ENCODE results near the gene IMPDH2.
A peak's percentile ranks its signal among the peaks of the same experiment; 100 is the strongest.

IMPDH2 gene

GRCh38 chr3:49029563-49029884, 326 bp upstream of the IMPDH2 start:
- Histone ChIP-seq H3K4me3 (ENCODE audit: low read depth, low read length) (no peak overlapping the region; the same call in 1 of the 2 replicates), H3K36me3 (ENCODE audit: control insufficient read depth in 2 of 2, insufficient read depth in 1 of 2, low read length in 2 of 2) (peaks cover 5 to 88% of the 10 kb centered on the region in 2 experiments; a peak in 2 of 3 replicates), H3K27ac (ENCODE audit: extremely low read depth, low read depth, low read length) (no peak overlapping the region), H3K4me1 (ENCODE audit: control insufficient read depth, insufficient read depth, low read length) (no peaks in the 10 kb centered on the region), H3K9me3 (ENCODE audit: control insufficient read depth, insufficient read depth, low read depth, low read length) (no peaks in the 10 kb centered on the region)
- no peak for TF ChIP-seq ZNF426 (tag by site-specific recombination; IDR thresholded peaks at IDR 0.05)
- no peak for TF ChIP-seq HIC1 (tag by site-specific recombination; IDR thresholded peaks at IDR 0.05)
- TF ChIP-seq CTCF (tag by site-specific recombination; IDR thresholded peaks at IDR 0.05), result no peak
- no peak for TF ChIP-seq GLI2 (tag by site-specific recombination; IDR thresholded peaks at IDR 0.05; ENCODE audit: borderline replicate concordance, low read depth)
- no peak for TF ChIP-seq INSM2 (tag by site-specific recombination; IDR thresholded peaks at IDR 0.05)
- no peak for TF ChIP-seq ZNF148 (tag by site-specific recombination; IDR thresholded peaks at IDR 0.05; ENCODE audit: borderline replicate concordance)
- no peak for TF ChIP-seq ZNF701 (tag by site-specific recombination; IDR thresholded peaks at IDR 0.05)
- no peak for TF ChIP-seq ZNF624 (tag by site-specific recombination; IDR thresholded peaks at IDR 0.05)
- TF ChIP-seq HOXD13 (CRISPR knock-in tag; IDR thresholded peaks at IDR 0.05; ENCODE audit: borderline replicate concordance), result no peak
- no peak for TF ChIP-seq ZNF580 (tag by site-specific recombination; IDR thresholded peaks at IDR 0.05)
- no peak for TF ChIP-seq ZFP41 (tag by site-specific recombination; IDR thresholded peaks at IDR 0.05; ENCODE audit: borderline replicate concordance)
- TF ChIP-seq ZNF248 (tag by site-specific recombination; IDR thresholded peaks at IDR 0.05), result no peak
- TF ChIP-seq ZEB2 (tag by site-specific recombination; IDR thresholded peaks at IDR 0.05), result 0 out of 2 replicates have a peak, but pooled peaks have one; percentile 4
- no peak for TF ChIP-seq ZNF18 (tag by site-specific recombination; IDR thresholded peaks at IDR 0.05)
- TF ChIP-seq PRDM10 (tag by site-specific recombination; IDR thresholded peaks at IDR 0.05), result peak; percentile 18; the same call in 1 of the 2 replicates
- TF ChIP-seq ZNF626 (tag by site-specific recombination; IDR thresholded peaks at IDR 0.05), result no peak
- TF ChIP-seq ZNF112 (tag by site-specific recombination; IDR thresholded peaks at IDR 0.05), result no peak
- ChIA-PET POLR2A (interaction anchor here (0.6 to 1.9 kb wide), 25 partner anchors 8 to 642 kb away, joined by 3 to 28 read pairs (median 3); partner anchors contain the start of genes DALRD3, KLHDC8B, LAMB2 and P4HTM), CTCF (interaction anchor here (0.5 to 1.1 kb wide), 2 partner anchors 42 to 63 kb away, joined by 3 read pairs; no protein-coding TSS in a partner anchor)

Data from HEK293 (cell line).